ENCODE data around the gene METTL26.

METTL26 gene

GRCh38 chr16:637081-638018 lies 1.2 kb upstream of the METTL26 start:
- peak; percentile 79 for DNase-seq

GRCh38 chr16:635573-636205 lies 416 bp downstream of the METTL26 start:
- no peak for DNase-seq

GRCh38 chr16:634996-635395 lies 1.1 kb downstream of the METTL26 start:
- no peak for DNase-seq

- no peak for DNase-seq
Measured at GRCh38 chr16:634051-634670, 1.9 kb downstream of the METTL26 start.

GRCh38 chr16:633336-634050 lies 2.6 kb downstream of the METTL26 start:
- DNase-seq, result no peak

GRCh38 chr16:632486-633335 lies 3.4 kb downstream of the METTL26 start:
- no peak for DNase-seq

GRCh38 chr16:631808-632358 lies 4.2 kb downstream of the METTL26 start:
- no peak for DNase-seq

GRCh38 chr16:630815-631405 lies 5.2 kb downstream of the METTL26 start, which contains the start of gene WFIKKN1:
TSS of gene WFIKKN1 (plus strand) at chr16:630985. CDS start at chr16:631254, 269 bp downstream.
- no peak for DNase-seq

GRCh38 chr16:630249-630814 lies 5.8 kb downstream of the METTL26 start:
- no peak for DNase-seq

- no peak for DNase-seq
Measured at GRCh38 chr16:629833-630248, 6.3 kb downstream of the METTL26 start.

- DNase-seq, result no peak
Measured at GRCh38 chr16:629185-629832, 6.8 kb downstream of the METTL26 start.

GRCh38 chr16:628321-629061 lies 7.6 kb downstream of the METTL26 start:
- DNase-seq, result no peak

- no peak for DNase-seq
Measured at GRCh38 chr16:627454-628239, 8.5 kb downstream of the METTL26 start.

GRCh38 chr16:626787-627453 lies 9.2 kb downstream of the METTL26 start:
- DNase-seq, result peak; percentile 96

GRCh38 chr16:625977-626765 lies 9.9 kb downstream of the METTL26 start:
- no peak for DNase-seq

- no peak for DNase-seq
Measured at GRCh38 chr16:625117-625976, 10.8 kb downstream of the METTL26 start.
